Neuron (in vitro differentiated cells): ENCODE data around the gene CATSPERE.
"Not testable (repeated sequence)": the region's sequence is repeated elsewhere in the genome, so short reads cannot be mapped to it uniquely, and the experiment has no call there.

Experiments
- H2AFZ ChIP-seq: one replicate; pipeline ENCODE4 v1.6.1; 2013; ENCODE audit warnings: low read depth, mild to moderate bottlenecking, inconsistent platforms, low read length, moderate library complexity
- H3K27me3 ChIP-seq: one replicate; pipeline ENCODE4 v1.6.1; 2013; ENCODE audit warnings: low read length; ENCODE audit not compliant: insufficient read depth
- H3K36me3 ChIP-seq: one replicate; pipeline ENCODE4 v1.6.1; 2013; ENCODE audit warnings: low read length; ENCODE audit not compliant: insufficient read depth
- H3K4me1 ChIP-seq: one replicate; pipeline ENCODE4 v1.6.1; 2013; ENCODE audit warnings: low read length; ENCODE audit not compliant: insufficient read depth
- H3K4me3 ChIP-seq: 2 replicates; pipeline ENCODE4 v1.5.1; 2013; ENCODE audit warnings: mild to moderate bottlenecking, low read length, moderate library complexity
- H3K9me3 ChIP-seq: one replicate; pipeline ENCODE4 v1.6.1; 2013; ENCODE audit warnings: low read length

Gene CATSPERE

DNA sequence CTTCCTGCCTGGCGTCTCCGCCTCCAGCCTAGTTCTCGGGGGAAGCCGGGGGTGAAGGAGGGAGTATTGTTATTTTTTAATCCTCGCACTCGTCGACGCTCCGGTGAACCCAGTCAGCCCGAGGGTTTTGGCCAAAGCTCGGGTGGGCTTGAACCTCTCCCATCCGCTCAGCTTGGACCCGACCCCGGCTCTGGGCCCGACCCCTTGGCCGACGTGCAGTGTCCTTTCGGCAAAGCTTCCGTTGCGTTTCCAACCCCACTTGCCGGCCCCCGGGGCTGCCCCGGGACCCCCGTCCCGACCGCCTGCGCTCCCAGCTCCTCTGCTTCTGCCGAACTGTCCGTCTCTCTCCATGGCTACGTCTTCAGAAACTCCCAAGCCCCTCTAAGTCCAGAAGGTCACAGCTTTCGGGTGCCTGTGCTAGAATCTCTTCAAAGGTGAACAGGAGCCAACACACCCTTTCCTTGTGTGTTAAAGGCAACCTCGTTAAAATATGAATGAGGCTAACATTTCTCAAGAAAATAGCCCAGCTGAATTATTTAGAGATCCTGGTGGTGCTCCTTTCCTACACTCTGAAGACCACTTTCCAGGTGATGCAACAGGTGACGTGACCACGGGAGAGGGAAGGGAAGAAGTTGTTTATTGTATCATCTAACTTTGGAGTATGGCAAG, 192.5 kb downstream of the CATSPERE start:
- H3K4me3 ChIP-seq = peak overlapping the region; percentile 75
- H3K36me3 ChIP-seq = peaks cover 8% of the 10 kb centered on the region
- H3K9me3 ChIP-seq = peaks cover 2% of the 10 kb centered on the region
- peak overlapping the region; percentile 65 for H2AFZ ChIP-seq
- no peaks in the 10 kb centered on the region for H3K27me3 ChIP-seq
- H3K4me1 ChIP-seq = peaks cover 22% of the 10 kb centered on the region

DNA sequence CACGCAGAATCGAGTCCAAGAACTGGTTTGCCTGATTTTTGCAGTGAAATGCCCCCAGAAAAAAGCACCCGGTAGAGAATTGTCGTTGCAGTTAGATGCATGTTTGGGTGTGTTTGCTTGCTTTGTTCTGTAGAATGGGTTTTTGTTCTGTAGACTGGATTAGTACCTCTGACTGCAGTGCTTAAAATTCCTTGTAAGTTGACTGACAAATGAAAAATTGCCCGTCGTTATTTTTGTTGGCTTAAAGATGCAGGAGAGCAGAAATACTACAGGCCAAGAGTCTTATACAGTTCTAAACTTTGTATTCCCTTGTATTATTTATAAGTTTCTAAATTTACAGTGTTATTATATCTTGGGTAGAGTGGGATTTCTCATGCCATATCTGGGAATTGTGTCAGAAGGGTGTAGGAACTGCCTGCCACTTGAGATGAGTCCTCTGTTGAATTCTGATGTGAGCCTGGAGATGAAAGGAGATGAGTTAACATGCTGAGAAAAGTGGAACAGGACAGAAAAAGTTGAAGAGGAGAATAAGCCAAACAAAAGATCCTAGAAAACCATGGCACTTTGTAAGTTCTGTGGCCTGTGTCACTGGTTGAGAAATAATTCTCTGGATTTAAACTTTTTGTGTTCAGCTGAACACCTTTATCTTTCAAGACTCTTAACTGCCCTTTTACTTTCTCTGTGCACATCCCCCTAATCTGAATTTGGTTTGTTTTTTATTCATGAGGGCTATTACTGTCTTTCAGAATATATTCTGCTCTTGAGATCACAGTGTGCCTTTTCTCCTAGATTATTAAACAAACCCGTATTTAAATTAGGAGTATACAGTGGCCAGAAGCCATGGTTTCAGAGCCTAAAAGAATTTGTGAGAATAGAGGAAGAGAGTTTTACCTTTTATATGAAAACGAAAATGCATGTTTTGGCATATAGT, 193.3 kb downstream of the CATSPERE start:
- H3K36me3 ChIP-seq = peaks cover 13% of the 10 kb centered on the region
- no peak overlapping the region for H2AFZ ChIP-seq
- H3K4me3 ChIP-seq = peak overlapping the region; percentile 75
- no peaks in the 10 kb centered on the region for H3K27me3 ChIP-seq
- H3K9me3 ChIP-seq = peaks cover 2% of the 10 kb centered on the region
- peaks cover 22% of the 10 kb centered on the region for H3K4me1 ChIP-seq

DNA sequence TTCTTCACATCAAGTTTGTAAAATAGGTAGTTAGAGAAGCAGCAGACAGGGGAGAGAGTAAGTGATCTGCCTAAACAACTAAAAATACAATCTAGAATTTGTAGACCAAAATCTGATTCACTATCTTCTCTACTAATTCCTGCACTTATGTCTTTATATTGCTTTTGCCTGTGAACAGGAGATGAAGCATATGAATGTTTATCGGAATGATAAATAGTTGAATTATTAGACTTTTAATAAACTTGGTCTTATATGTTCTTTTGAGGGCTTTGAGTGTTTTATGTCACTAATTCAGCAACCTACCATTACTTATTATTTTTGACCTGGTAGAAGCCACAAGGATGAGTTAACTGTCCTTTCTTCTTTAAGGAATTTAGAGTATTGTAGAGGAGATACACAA, 194.1 kb downstream of the CATSPERE start:
- Histone ChIP-seq H3K4me3 (peak overlapping the region; percentile 75), H3K9me3 (peaks cover 2% of the 10 kb centered on the region), H2AFZ (no peak overlapping the region), H3K4me1 (peaks cover 22% of the 10 kb centered on the region), H3K27me3 (no peaks in the 10 kb centered on the region), H3K36me3 (peaks cover 15% of the 10 kb centered on the region)

DNA sequence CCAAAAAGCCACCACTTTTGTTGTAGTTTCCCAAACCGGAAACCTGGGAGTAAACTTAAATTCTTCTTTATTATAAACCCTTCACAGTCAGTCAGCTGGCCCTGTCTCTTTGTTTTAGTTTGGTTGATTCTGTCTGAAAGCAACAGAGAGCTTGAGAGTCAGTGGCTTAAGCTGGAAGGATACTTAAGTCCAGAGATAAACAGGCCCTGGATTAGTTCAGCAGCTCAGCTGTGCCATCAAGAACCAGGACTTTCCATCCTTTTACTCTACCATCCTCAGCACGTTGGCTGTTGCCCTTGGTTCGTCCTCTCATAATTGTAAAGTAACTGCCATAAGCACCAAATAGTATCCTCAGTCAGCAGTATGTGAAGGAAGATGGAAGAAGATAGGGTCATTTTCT, 196.3 kb downstream of the CATSPERE start:
- peaks cover 22% of the 10 kb centered on the region for H3K4me1 ChIP-seq
- peaks cover 4% of the 10 kb centered on the region for H3K9me3 ChIP-seq
- peaks cover 17% of the 10 kb centered on the region for H3K36me3 ChIP-seq
- no peak overlapping the region for H2AFZ ChIP-seq
- H3K4me3 ChIP-seq = no peak overlapping the region
- no peaks in the 10 kb centered on the region for H3K27me3 ChIP-seq

DNA sequence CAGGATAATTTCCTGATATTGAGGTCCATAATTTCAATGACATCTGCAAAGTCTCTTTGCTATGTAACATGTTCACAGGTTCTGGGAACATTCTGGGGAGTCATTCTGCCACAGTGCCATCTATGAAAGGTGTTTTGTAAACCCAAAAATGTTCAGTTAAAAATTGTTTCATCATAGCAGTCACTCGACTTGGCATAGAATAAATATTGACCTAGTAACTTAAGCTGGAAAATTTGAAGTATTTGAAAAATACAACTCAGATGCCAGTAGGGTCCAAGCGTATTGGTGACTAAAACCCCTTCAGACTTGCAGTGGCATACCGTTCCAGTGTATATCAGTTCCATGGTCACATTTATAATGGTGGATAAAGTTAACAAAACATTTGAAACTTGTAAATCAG, 198.6 kb downstream of the CATSPERE start:
- Histone ChIP-seq H3K4me3 (no peak overlapping the region), H3K27me3 (no peaks in the 10 kb centered on the region), H3K36me3 (peaks cover 17% of the 10 kb centered on the region), H3K9me3 (peaks cover 4% of the 10 kb centered on the region), H3K4me1 (peaks cover 11% of the 10 kb centered on the region), H2AFZ (no peak overlapping the region)

DNA sequence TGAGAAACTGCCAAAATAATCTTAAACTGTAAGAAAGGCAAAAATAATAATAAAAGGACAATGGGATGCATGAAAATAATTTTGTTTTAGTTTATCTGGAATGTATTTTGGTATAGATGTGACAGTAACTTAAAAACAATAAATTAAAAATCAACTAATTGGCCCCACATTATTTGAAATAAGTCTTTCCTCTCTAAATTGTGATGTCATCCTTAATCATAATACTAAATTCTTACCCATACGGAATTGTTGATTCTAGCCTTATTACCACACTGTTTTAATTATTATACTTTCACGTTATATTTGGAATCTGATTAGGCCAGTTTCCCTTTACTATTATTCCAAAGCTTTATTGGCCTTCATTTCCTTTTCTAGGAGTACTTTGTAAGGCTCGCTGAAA, 199.5 kb downstream of the CATSPERE start:
- H3K9me3 ChIP-seq = peaks cover 4% of the 10 kb centered on the region
- peaks cover 3% of the 10 kb centered on the region for H3K4me1 ChIP-seq
- no peak overlapping the region for H3K4me3 ChIP-seq
- no peaks in the 10 kb centered on the region for H3K27me3 ChIP-seq
- peaks cover 17% of the 10 kb centered on the region for H3K36me3 ChIP-seq
- no peak overlapping the region for H2AFZ ChIP-seq

DNA sequence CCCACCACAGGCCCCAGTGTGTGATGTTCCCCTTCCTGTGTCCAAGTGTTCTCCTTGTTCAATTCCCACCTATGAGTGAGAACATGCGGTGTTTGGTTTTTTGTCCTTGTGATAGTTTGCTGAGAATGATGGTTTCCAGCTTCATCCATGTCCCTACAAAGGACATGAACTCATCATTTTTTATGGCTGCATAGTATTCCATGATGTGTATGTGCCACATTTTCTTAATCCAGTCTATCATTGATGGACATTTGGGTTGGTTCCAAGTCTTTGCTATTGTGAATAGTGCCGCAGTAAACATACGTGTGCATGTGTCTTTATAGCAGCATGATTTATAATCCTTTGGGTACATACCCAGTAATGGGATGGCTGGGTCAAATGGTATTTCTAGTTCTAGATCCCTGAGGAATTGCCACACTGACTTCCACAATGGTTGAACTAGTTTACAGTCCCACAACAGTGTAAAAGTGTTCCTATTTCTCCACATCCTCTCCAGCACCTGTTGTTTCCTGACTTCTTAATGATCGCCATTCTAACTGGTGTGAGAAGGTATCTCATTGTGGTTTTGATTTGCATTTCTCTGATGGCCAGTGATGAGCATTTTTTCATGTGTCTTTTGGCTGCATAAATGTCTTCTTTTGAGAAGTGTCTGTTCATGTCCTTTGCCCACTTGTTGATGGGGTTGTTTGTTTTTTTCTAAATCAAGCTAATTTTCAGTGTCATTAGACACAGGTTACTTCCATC, 200.7 kb downstream of the CATSPERE start:
- not testable (repeated sequence) for H3K9me3 ChIP-seq, H3K4me3 ChIP-seq, H3K27me3 ChIP-seq, H2AFZ ChIP-seq, H3K4me1 ChIP-seq
- peaks cover 17% of the 10 kb centered on the region for H3K36me3 ChIP-seq

DNA sequence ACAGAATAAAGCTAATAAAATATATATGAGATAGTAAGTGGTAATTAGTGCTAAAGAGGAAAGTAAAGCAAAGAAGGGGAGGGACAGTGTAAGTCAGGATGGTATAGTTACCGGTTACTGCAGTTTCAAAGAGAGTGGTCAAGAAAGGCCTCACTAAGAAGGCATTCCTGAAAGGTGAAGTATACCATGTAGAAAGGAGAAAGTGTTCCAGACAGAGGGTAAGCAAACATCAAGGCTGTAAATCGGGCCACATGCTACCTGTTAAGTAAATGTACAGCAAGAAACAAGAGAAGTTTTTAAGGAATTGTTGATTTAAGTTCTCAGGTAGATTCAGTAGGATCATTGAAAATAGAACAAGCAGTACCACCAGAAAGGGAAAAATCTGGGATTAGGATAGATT, 201.5 kb downstream of the CATSPERE start:
- H3K9me3 ChIP-seq = peaks cover 2% of the 10 kb centered on the region
- H3K4me3 ChIP-seq = no peak overlapping the region
- peaks cover 11% of the 10 kb centered on the region for H3K36me3 ChIP-seq
- H3K4me1 ChIP-seq = no peaks in the 10 kb centered on the region
- H2AFZ ChIP-seq = no peak overlapping the region
- no peaks in the 10 kb centered on the region for H3K27me3 ChIP-seq

DNA sequence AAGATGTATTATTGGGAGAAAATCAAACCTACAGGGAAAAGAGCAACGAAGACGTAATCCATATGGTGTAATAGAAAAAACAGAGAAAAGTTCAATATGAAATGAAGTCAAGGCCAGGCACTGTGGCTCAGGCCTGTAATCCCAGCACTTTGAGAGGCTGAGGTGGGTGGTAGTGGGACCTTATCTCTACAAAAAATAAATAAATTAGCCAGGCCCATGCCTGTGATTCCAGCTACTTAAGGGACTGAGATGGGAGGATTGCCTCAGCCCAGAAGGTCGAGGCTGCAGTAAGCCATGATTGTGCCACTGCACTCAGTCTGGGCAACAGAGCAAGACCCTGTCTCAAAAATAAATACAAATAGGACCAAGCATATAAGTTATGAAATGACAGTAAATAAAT, 203.3 kb downstream of the CATSPERE start:
- Histone ChIP-seq H3K4me1 (no peaks in the 10 kb centered on the region), H3K36me3 (peaks cover 4% of the 10 kb centered on the region), H3K27me3 (no peaks in the 10 kb centered on the region), H3K9me3 (peaks cover 2% of the 10 kb centered on the region), H3K4me3 (no peak overlapping the region), H2AFZ (no peak overlapping the region)

DNA sequence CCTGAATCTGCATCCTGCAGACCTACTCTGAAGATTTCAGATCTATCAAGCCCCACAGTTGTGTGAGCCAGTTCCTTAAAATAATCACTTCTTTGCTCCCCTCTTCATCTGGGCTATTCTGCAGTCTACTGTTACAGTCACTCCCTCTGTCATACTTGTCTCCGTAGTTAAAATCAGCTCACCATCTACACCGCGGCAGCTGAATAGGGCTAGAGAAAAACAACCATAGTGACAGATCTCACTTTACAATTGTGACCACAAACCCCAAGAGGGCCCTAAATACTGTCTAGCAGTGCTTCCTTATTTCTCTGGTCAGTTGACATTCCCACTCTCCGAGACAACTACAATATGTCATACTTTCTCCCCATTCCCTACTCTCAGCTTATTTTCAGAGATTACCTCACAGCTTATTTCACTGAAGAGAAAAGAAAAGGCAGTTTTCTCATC, 204.7 kb downstream of the CATSPERE start:
- no peak overlapping the region for H3K4me3 ChIP-seq
- no peak overlapping the region for H2AFZ ChIP-seq
- no peaks in the 10 kb centered on the region for H3K27me3 ChIP-seq
- H3K36me3 ChIP-seq = peaks cover 2% of the 10 kb centered on the region
- H3K4me1 ChIP-seq = no peaks in the 10 kb centered on the region
- peaks cover 2% of the 10 kb centered on the region for H3K9me3 ChIP-seq

DNA sequence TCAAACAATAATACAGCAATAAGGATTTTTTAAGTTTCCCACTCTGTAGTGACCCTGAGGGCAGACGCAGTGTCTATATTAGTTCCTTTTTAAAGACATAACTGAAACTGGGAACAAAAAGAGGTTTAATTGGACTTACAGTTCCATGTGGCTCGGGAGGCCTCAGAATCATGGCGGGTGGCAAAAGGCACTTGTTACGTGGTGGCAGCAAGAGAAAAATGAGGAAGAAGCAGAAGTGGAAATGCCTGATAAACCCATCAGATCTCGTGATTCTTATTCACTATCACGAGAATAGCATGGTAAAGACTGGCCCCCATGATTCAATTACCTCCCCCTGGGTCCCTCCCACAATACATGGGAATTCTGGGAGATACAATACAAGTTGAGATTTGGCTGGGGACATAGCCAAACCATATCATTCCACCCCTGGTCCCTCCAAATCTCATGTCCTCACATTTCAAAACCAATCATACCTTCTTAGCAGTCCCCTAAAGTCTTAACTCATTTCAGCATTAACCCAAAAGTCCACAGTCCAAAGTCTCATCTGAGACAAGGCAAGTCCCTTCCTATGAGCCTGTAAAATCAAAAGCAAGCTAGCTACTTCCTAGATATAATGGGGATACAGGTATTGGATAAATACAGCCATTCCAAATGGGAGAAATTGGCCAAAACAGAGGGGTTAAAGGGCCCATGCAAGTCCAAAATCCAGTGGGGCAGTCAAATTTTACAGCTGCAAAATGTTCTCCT, 205.8 kb downstream of the CATSPERE start:
- not testable (repeated sequence) for H3K36me3 ChIP-seq, H3K4me3 ChIP-seq, H3K4me1 ChIP-seq, H2AFZ ChIP-seq, H3K9me3 ChIP-seq, H3K27me3 ChIP-seq

DNA sequence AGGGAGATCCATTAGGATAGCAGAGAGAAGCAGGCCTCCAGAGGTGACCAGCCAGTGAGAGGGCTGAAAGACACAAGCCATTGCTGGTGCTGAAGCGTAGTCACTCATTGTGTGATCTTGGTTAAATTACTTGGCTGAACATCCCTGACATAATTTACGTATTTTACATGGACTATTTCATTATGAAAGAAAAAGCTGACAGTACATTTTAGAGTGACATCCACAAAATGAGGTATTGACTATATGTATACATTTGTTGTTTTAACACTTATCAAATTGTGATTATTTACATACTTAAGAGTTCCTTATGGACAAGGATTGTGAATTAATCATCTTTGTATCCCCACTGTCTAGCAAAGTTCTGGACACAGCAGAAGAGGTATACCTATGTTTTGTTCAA, 206.7 kb downstream of the CATSPERE start:
- Histone ChIP-seq H3K36me3 (peaks cover 3% of the 10 kb centered on the region), H3K4me3 (no peak overlapping the region), H2AFZ (no peak overlapping the region), H3K9me3 (peaks cover 5% of the 10 kb centered on the region), H3K4me1 (no peaks in the 10 kb centered on the region), H3K27me3 (no peaks in the 10 kb centered on the region)
